Colon (tissue), 2 donors: Measurements from ENCODE around the gene TAF1A.
"Not testable (repeated sequence)": the region's sequence is repeated elsewhere in the genome, so short reads cannot be mapped to it uniquely, and the experiment has no call there.

Source experiments
- FAIRE-seq: peaks from 2 replicates; lab custom pipeline; 2012; peaks lifted over from hg19 to GRCh38; lab: Jason Lieb, UNC
- donor health status: control.
- donor health status: control.

TAF1A gene

DNA sequence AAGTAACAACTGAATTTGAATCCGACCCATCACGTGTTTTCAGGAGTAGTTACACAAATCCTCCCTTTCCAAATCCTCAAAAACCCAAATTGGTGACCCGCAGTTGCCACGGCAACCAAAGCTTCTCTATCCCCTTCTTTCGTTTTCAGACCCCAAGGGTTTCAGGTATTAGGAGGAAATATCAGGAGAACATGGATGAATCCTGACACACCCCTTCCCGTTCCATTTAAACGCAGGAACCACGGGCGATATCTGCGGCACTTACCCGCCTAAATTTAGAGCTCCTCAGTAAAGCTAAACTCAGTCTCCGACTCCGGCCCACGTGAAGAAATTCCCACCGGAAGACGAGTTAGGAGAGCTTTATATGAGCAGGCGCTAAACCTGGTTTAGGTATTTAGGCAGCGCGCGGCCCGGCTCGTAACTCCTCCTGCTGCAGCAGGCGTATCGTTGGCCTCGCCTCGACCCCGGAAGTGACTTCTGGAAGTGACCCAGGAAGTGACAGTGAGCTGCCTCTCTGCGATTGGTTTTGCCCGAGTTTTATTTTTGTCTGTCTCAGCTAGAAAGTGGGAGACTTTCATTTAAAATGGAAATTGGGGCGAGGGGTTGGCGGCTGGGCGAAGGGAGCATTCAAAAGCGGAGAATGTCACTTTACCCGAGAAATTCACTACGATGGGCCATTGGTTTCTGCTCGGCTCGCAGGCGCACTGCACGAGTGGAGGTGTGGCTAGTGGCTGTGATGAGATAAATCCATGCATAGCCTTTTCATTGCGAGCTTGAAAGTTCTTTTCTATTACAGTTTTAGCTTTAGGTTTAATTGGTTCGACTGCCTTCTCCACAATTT, at the start of gene TAF1A:
TSS of gene TAF1A (minus strand) at position 472 of the 841 bp plus-strand sequence.
- no peak for FAIRE-seq

- no peak for FAIRE-seq
Measured at GRCh38 chr1:222634180-222635013, 44.7 kb upstream of the TAF1A start.

GRCh38 chr1:222632749-222633148, 43.0 kb upstream of the TAF1A start:
- no peak for FAIRE-seq

- FAIRE-seq, result no peak
Measured at GRCh38 chr1:222631611-222632208, 42.0 kb upstream of the TAF1A start.

DNA sequence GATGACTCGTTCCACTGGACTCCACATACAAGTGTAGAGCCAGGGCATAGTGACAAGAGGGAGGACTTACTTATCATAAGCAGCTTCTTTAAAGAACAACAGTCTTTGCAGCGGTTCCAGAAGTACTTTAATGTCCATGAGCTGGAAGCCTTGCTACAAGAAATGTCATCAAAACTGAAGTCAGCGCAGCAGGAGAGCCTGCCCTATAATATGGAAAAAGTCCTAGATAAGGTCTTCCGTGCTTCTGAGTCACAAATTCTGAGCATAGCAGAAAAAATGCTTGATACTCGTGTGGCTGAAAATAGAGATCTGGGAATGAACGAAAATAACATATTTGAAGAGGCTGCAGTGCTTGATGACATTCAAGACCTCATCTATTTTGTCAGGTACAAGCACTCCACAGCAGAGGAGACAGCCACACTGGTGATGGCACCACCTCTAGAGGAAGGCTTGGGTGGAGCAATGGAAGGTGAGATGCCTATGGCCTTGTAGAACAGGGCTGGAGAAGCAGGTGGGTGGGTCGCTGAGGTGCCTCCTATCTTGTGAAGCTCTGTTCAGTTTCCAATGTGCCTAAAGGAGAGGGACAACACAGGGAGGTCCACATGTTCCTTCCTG, 40.3 kb upstream of the TAF1A start:
- FAIRE-seq, result no peak

- no peak for FAIRE-seq
Measured at GRCh38 chr1:222627232-222627631, 37.5 kb upstream of the TAF1A start.

- no peak for FAIRE-seq
Measured at GRCh38 chr1:222624214-222624613, 34.5 kb upstream of the TAF1A start.

DNA sequence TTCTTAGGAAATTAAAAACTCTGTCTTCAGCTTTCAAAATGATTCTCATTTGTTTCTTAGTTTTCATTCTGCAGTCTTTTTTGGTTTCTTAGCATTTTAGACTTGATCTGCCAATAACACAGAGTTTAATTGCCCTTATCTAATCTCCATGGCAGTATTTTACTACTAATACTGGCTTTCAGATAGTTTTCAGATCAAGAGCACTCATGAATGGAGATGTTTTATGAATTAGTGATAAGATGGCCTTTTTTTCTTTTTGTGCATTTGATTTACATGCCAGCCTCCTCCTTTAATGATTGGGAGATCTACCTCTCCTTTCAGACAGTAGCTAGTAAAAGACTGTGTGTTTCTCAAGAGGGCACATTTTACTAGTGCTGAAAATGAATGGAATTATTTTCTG, 33.7 kb upstream of the TAF1A start:
- FAIRE-seq, result no peak

DNA sequence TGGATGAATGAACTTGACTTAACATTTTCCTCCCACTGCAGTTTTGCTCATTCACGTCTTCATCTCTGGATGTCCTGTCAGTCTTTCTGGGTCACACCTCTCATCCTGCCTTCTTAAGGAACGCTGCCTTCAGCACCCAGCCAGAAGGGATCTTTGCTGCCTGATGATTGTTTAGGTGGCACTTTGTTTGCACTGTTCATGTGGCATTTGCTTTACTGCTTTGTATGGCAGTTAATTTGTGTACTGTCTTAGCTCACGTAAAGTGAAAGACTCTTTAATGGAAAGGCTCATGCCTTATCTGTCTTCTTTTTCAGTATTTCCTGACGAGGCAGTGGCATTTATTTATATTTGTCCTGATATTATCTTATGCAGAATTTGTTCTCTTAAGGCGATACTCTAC, 33.0 kb upstream of the TAF1A start:
- FAIRE-seq, result no peak

- no peak for FAIRE-seq
Measured at GRCh38 chr1:222620566-222620965, 30.8 kb upstream of the TAF1A start.

GRCh38 chr1:222618880-222619596, 29.3 kb upstream of the TAF1A start:
- FAIRE-seq, result no peak

- FAIRE-seq, result no peak
Measured at GRCh38 chr1:222618001-222618879, 28.5 kb upstream of the TAF1A start, which contains the start of gene MIA3. MIA3 (plus strand) TSS chr1:222618097; CDS start chr1:222618111, 14 bp downstream.

- FAIRE-seq, result no peak
Measured at GRCh38 chr1:222617367-222617951, 27.7 kb upstream of the TAF1A start.

- FAIRE-seq, result no peak
Measured at GRCh38 chr1:222616525-222616924, 26.8 kb upstream of the TAF1A start.

DNA sequence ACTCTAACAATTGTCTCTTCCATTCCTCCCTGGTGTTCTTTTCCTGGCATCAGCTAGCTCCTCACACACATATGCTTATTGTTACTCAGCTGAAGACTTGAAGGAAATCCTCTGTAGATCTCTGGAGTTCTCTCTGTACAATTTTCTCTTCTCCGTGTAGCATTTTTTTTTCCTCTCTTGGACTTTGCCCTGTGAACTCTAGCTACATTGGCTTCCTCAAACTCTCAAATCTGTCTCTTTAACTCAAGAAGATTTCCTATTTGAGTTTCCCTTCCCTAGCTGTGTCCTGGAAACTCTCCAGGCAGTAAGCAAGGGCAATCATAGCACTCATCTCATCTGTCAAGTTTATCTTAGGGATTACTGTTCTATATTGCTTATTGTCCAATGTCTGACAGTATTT, 23.9 kb upstream of the TAF1A start:
- no peak for FAIRE-seq

DNA sequence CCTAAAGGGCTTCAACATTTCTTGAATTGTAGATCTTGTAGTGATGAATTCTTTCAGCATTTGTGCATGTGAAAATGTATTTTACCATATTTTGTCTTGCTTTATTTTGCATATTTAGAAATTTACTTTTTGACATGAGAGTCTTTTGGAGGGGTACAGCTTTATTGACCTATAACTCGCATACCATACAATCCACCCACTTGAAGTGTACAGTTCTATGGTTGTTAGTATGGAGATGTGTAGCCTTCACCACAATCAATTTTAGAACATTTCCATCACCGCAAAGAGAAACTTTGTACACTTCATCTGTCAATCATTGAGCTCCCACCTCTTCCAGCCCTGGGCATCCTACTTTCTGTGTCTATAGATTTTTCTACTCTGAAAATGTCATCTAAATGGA, 21.0 kb upstream of the TAF1A start:
- no peak for FAIRE-seq

DNA sequence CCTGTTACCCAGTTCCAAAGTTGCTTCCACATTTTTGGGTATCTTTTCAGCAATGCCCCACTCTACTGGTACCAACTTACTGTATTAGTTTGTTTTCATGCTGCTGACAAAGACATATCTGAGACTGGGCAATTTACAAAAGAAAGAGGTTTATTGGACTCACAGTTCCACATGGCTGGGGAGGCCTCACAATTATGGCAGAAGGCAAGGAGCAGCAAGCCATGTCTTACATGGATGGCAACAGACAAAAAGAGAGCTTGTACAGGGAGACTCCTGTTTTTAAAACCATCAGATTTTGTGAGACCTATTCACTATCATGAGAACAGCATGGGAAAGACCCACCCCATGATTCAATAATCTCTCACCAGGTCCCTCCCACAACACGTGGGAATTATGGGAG, 19.4 kb upstream of the TAF1A start:
- not testable (repeated sequence) for FAIRE-seq

DNA sequence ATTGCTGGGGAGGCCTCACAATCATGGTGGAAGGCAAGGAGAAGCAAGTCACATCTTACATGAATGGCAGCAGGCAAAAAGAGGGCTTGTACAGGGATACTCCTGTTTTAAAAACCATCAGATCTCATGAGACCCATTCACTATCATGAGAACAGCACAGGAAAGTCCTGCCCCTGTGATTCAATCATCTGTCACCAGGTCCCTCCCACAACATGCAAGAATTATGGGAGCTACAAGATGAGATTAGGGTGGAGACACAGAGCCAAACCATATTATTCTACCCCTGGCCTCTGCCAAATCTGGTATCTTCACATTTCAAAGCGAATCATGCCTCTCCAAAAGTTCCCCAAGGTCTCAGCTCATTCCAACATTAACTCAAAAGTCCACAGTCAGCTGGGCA, 17.0 kb upstream of the TAF1A start:
- FAIRE-seq, result no peak

DNA sequence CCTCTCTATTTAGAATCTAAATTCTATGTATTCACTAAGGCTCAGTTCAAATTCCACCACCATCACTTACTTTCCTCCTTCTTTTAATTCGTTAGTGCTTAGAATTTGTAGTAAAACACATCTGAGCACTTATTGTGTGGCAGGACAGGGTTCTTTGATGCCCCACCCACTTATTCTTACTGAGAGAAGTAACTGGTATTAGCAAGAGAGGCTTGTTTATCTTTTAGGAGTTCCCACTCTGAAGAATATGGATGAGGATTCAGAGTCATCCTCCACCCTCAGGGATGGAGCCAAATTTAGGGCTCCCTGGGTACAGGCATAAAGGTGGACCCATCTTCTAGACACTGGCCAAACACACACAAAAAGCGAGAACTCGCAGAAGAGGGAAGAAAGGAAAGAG, 11.5 kb upstream of the TAF1A start:
- FAIRE-seq, result no peak

- no peak for FAIRE-seq
Measured at GRCh38 chr1:222600281-222600680, 10.5 kb upstream of the TAF1A start.
